Transverse colon (tissue), 4 donors: Measurements from ENCODE around the gene MCIDAS.

Experiments
- CTCF ChIP-seq, 5 experiments: fragments of 200-600 bp in 3 of 5; fragments of 450-650 bp in 2 of 5; sonication (generic) in 3 of 5; IDR thresholded peaks; 1 replicate in 2 of 5; 2 replicates in 3 of 5; pipeline ENCODE4 v1.5.1; 2016 to 2017; ENCODE audit warnings: antibody characterized with exemption in 5 of 5, inconsistent platforms in 3 of 5, mild to moderate bottlenecking in 2 of 5, moderate library complexity in 1 of 5
- POLR2A ChIP-seq: fragments of 450-650 bp; IDR thresholded peaks from one replicate; pipeline ENCODE4 v1.6.1; 2016; ENCODE audit warnings: antibody characterized with exemption, mild to moderate bottlenecking, moderate library complexity
- POLR2AphosphoS5 ChIP-seq, 3 donors: sonication (generic); formaldehyde crosslinking; IDR thresholded peaks; one replicate each; pipeline ENCODE4 v1.6.1; 2016; ENCODE audit warnings: antibody characterized with exemption in 3 of 3

- TF ChIP-seq CTCF (IDR thresholded peaks at IDR 0.05), result no peak
- TF ChIP-seq POLR2A, result no peak
- TF ChIP-seq POLR2AphosphoS5 (IDR thresholded peaks at IDR 0.05), result no peak
Measured at GRCh38 chr5:55172937-55173686, 54.0 kb downstream of the MCIDAS start, which contains the start of gene CDC20B.
